Panc1 (cell line): ENCODE data around the gene HELB. TPM values are rescaled to one million over a fixed set of nuclear protein-coding genes. Genes with fewer than 3 reads are reported as not detected.

Experiments used
- ATAC-seq: fragments of 200-7000 bp; cut with Tn5 transposase; 2 replicates; pipeline ENCODE4 v1.9.1; 2020; ENCODE audit warnings: mild to moderate bottlenecking, moderate library complexity
- BruUV-seq: library from RNA; stranded (reverse); fragments of 400-500 nt; replicated peaks from 2 replicates; lab custom pipeline; 2021; lab: Mats Ljungman, UMichigan
- CTCF ChIA-PET: fragments of 300-600 bp; sonication (Branson Sonifier 250); formaldehyde crosslinking; loops from one replicate; lab custom pipeline; 2022; ENCODE audit warnings: antibody characterized with exemption; lab: Charles Lee
- POLR2A ChIA-PET: fragments of 300-600 bp; sonication (Branson Sonifier 250); formaldehyde crosslinking; loops from one replicate; lab custom pipeline; 2022; ENCODE audit warnings: antibody characterized with exemption; lab: Charles Lee
- DNase-seq: peaks from one replicate; pipeline ENCODE4 v3.0.0-alpha.2; 2010; ENCODE audit warnings: low read depth, low spot score
- H3K27ac ChIP-seq: 2 replicates; pipeline ENCODE4 v1.5.1; 2011; ENCODE audit warnings: mild to moderate bottlenecking, low read length, inconsistent platforms
- H3K27me3 ChIP-seq: fragments of 200-500 bp; sonication (Bioruptor generic); 2 replicates; pipeline ENCODE4 v1.6.0; 2014; ENCODE audit warnings: low read length, inconsistent platforms; ENCODE audit not compliant: control insufficient read depth, insufficient read depth
- H3K36me3 ChIP-seq: fragments of 200-500 bp; sonication (Bioruptor generic); 2 replicates; pipeline ENCODE4 v1.5.1; 2014; ENCODE audit warnings: inconsistent platforms, mild to moderate bottlenecking, low read length, moderate library complexity; ENCODE audit not compliant: control insufficient read depth, insufficient read depth
- H3K4me1 ChIP-seq: 2 replicates; pipeline ENCODE4 v1.5.1; 2011; ENCODE audit warnings: inconsistent platforms, mild to moderate bottlenecking, low read length, moderate library complexity; ENCODE audit not compliant: control insufficient read depth, insufficient read depth
- H3K4me3 ChIP-seq, 2 experiments: 2 replicates each; pipeline ENCODE4 v1.5.1; 2011 to 2012; ENCODE audit warnings: low read depth in 2 of 2, low read length in 2 of 2, mild to moderate bottlenecking in 2 of 2, inconsistent platforms in 1 of 2, moderate library complexity in 1 of 2
- H3K9me3 ChIP-seq: fragments of 200-500 bp; sonication (Bioruptor generic); 2 replicates; pipeline ENCODE4 v1.5.1; 2014; ENCODE audit warnings: low read depth, mild to moderate bottlenecking, inconsistent platforms, low read length, moderate library complexity; ENCODE audit not compliant: control insufficient read depth, insufficient read depth
- POLR2AphosphoS5 ChIP-seq: IDR thresholded peaks from 2 replicates; pipeline ENCODE4 v1.6.1; 2012; ENCODE audit warnings: mild to moderate bottlenecking, low read depth, low read length, moderate library complexity
- SIN3A ChIP-seq: IDR thresholded peaks from 2 replicates; pipeline ENCODE4 v1.6.1; 2012; ENCODE audit warnings: low read depth, mild to moderate bottlenecking, low read length, moderate library complexity, borderline replicate concordance; ENCODE audit not compliant: insufficient read depth
- TCF7L2 ChIP-seq: IDR thresholded peaks from 2 replicates; pipeline ENCODE4 v1.6.1; 2011; ENCODE audit warnings: mild to moderate bottlenecking, low read depth, low read length, inconsistent platforms
- in situ Hi-C: cut with HindIII; loops from 2 replicates; pipeline ENCODE4 v1.10.0; 2016; ENCODE audit warnings: low sequenced_read_pairs, low pct_unique_long_range_greater_than_20kb
- intact Hi-C: fragments of 100-400 bp; cut with micrococcal nuclease; formaldehyde crosslinking; loops from one replicate; pipeline ENCODE4 v1.10.0; 2022; ENCODE audit not compliant: unreplicated experiment
- total RNA-seq: library from RNA; stranded (reverse); gene quantifications from one replicate; pipeline ENCODE4 v1.2.1, GENCODE V29; 2021; ENCODE audit not compliant: unreplicated experiment
- TF ChIP-seq, protein P1 (sequence below), 2 experiments: IDR thresholded peaks; 2 replicates each; pipeline ENCODE4 v1.6.1; 2011 to 2012; ENCODE audit warnings: low read depth in 2 of 2, control low read depth in 1 of 2, low read length in 1 of 2, mild to moderate bottlenecking in 1 of 2, moderate library complexity in 1 of 2; ENCODE audit not compliant: insufficient read depth in 1 of 2
- TF ChIP-seq, protein P2 (sequence below): fragments of 450-650 bp; IDR thresholded peaks from 2 replicates; pipeline ENCODE4 v1.5.1; 2017; ENCODE audit warnings: mild to moderate bottlenecking

The HELB gene
- total RNA-seq, 1 experiment from 2014 or later: 4.9 TPM

DNA sequence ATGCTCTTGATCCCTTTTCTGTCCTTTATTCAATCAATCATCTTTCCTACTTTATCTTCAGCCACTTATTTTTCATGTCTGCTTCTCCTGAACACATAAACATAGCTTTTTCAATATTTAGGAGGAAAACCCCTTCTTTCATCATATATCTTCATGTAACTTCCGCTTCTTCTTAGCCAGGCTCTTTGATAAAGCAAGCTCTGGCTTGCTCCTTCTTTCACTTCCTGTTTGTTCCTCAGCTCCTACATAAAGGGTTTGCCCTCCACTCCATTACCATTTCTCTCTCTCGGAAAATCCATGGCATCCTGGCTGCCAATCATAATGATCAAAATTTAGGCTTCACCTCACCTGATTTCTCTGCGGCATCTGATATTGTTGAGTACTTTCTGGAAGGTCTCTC lies 33.7 kb upstream of the HELB start:
- TF ChIP-seq, protein P1, sequence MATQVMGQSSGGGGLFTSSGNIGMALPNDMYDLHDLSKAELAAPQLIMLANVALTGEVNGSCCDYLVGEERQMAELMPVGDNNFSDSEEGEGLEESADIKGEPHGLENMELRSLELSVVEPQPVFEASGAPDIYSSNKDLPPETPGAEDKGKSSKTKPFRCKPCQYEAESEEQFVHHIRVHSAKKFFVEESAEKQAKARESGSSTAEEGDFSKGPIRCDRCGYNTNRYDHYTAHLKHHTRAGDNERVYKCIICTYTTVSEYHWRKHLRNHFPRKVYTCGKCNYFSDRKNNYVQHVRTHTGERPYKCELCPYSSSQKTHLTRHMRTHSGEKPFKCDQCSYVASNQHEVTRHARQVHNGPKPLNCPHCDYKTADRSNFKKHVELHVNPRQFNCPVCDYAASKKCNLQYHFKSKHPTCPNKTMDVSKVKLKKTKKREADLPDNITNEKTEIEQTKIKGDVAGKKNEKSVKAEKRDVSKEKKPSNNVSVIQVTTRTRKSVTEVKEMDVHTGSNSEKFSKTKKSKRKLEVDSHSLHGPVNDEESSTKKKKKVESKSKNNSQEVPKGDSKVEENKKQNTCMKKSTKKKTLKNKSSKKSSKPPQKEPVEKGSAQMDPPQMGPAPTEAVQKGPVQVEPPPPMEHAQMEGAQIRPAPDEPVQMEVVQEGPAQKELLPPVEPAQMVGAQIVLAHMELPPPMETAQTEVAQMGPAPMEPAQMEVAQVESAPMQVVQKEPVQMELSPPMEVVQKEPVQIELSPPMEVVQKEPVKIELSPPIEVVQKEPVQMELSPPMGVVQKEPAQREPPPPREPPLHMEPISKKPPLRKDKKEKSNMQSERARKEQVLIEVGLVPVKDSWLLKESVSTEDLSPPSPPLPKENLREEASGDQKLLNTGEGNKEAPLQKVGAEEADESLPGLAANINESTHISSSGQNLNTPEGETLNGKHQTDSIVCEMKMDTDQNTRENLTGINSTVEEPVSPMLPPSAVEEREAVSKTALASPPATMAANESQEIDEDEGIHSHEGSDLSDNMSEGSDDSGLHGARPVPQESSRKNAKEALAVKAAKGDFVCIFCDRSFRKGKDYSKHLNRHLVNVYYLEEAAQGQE (IDR thresholded peaks at IDR 0.05; ENCODE audit: insufficient read depth in 1 of 2, low read depth in 2 of 2, low read length in 1 of 2): no peak
- TF ChIP-seq POLR2AphosphoS5: no peak
- TF ChIP-seq, protein P2, sequence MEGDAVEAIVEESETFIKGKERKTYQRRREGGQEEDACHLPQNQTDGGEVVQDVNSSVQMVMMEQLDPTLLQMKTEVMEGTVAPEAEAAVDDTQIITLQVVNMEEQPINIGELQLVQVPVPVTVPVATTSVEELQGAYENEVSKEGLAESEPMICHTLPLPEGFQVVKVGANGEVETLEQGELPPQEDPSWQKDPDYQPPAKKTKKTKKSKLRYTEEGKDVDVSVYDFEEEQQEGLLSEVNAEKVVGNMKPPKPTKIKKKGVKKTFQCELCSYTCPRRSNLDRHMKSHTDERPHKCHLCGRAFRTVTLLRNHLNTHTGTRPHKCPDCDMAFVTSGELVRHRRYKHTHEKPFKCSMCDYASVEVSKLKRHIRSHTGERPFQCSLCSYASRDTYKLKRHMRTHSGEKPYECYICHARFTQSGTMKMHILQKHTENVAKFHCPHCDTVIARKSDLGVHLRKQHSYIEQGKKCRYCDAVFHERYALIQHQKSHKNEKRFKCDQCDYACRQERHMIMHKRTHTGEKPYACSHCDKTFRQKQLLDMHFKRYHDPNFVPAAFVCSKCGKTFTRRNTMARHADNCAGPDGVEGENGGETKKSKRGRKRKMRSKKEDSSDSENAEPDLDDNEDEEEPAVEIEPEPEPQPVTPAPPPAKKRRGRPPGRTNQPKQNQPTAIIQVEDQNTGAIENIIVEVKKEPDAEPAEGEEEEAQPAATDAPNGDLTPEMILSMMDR: no peak
- no peak for TF ChIP-seq SIN3A
- no peak for TF ChIP-seq TCF7L2
- in situ Hi-C loops: no loop called here
- H3K27ac ChIP-seq: no peak overlapping the region
- ATAC-seq (no peak), DNase-seq (no peak)
- intact Hi-C loops: no loop called here
- no peaks in the 10 kb centered on the region for H3K36me3 ChIP-seq
- no peaks in the 10 kb centered on the region for H3K4me1 ChIP-seq
- H3K4me3 ChIP-seq: no peak overlapping the region
- POLR2A ChIA-PET: no interaction called here
- no peaks in the 10 kb centered on the region for H3K9me3 ChIP-seq
- CTCF ChIA-PET: no interaction called here
- BruUV-seq: no TSS peak
- peaks cover 8% of the 10 kb centered on the region for H3K27me3 ChIP-seq

DNA sequence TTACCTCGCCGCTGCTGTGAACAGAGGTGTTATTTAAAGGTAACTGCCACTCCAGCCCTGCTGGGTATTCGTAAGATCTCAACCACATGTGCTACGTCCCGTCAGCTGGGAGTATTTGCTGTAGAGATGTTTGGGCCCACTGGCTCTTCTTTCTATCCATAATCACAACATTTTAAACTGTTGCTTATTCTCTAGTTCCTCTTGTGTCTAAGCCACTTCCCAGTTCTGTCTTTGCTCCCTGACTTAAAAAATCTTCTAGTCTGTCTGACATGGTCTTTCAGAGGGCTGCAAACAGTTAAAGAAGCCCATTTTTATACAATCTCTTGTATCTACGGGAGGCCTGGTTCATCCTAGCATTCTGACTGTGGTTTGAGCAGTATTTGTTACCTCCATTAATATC lies 33.2 kb upstream of the HELB start:
- no peak overlapping the region for H3K27ac ChIP-seq
- TF ChIP-seq TCF7L2 (no peak), SIN3A (no peak), POLR2AphosphoS5 (no peak)
- TF ChIP-seq, protein P1 (IDR thresholded peaks at IDR 0.05; ENCODE audit: insufficient read depth in 1 of 2, low read depth in 2 of 2, low read length in 1 of 2): no peak
- TF ChIP-seq, protein P2: no peak
- ChIA-PET CTCF (no interaction called here), POLR2A (no interaction called here)
- intact Hi-C loops: no loop called here
- H3K27me3 ChIP-seq: peaks cover 8% of the 10 kb centered on the region
- no peak for ATAC-seq
- no peaks in the 10 kb centered on the region for H3K9me3 ChIP-seq
- no peaks in the 10 kb centered on the region for H3K4me1 ChIP-seq
- no TSS peak for BruUV-seq
- H3K36me3 ChIP-seq: no peaks in the 10 kb centered on the region
- H3K4me3 ChIP-seq: no peak overlapping the region
- no peak for DNase-seq
- in situ Hi-C loops: no loop called here
